NCI-H187 (cell line): ENCODE measurements around the gene PRKCB.
"Not testable (repeated sequence)": the region's sequence is repeated elsewhere in the genome, so short reads cannot be mapped to it uniquely, and the experiment has no call there.

Experiments used
- DNase-seq, 2 experiments: peaks; one replicate each; lab custom pipeline; 2025; lab: John Stamatoyannopoulos, UW

The PRKCB gene

DNA sequence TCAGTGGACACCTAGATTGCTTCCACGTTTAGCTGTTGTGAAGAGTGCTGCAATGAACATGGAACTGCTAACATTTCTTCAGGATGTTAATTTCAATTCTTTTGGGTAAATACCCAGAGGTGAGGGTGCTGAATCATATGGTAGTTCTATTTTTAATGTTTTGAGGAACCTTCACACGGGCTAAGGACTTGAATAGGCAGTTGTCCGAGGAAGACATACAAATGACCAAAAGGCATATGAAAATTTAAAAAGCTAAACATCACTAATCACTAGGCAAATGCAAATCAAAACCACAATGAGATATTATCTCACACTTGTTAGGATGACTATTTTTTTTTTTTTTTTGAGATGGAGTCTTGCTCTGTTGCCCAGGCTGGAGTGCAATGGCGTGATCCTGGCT is 173.3 kb downstream of the PRKCB start:
- DNase-seq = no peak

DNA sequence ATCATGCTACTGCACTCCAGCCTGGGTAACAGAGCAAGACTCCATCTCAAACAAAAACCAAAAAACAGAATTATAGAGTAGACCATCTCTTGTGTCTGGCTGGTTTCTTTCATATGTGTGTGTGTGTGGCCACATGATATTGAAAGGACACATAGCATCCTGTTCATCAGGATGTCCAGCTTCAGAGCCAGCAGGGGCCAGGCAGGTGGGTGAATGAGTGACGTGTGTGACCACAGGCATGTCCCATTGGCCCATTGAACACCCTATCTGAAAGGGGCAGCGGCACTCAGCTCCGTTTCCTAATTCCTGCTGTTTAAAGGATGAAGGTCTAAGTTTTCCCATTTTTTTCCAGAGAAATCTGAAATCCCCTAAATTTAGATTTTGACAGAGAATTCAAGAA is 174.2 kb downstream of the PRKCB start:
- DNase-seq = no peak

DNA sequence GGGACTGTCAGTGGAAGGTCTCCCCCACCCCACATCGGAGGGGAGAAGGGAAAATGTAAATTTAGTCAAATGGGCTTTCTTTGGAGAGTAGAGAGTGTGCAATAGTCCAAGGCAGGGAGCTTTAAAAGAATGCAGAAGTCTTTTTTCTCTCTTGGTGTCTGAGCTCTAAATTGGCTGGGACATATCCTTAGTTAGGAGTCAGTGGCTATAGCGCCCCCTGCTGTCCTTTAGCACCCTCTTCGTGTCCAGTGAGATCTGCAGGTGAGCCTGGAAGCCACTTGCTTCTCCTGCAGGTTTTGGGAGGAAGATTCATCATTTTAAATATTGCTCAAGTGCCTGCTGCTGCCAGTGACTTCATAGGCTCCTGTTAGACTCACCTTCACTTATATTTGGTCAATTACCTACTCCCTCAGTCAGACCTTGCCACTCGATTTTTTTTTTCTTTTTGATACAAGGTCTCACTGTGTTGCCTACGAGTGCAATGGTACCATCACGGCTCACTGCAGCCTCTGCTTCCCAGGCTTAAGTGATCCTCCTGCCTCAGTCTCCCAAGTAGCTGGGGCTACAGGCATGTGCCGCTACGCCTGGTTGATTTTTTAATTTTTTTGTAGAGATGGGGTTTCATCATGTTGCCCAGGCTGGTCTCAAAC is 174.8 kb downstream of the PRKCB start:
- DNase-seq = peak; percentile 17 to 52

DNA sequence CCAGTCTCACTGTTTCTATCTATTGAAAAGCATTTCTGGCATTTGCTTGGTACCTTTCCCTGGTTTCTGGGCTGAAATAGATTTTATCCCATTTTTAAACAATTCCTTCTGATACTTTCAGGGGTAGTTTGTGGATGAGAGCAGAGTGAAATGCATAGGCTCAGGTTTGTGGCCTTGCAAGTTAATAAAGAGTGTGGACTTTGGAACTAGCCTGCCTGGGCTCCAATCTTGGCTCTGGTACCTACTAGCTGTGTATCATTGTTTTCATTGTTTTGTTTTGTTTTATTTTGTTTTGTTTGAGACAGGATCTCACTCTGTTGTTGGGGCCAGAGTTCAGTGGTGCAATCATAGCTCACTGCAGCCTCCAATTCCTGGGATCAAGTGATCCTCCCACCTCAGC is 175.5 kb downstream of the PRKCB start:
- DNase-seq = no peak

DNA sequence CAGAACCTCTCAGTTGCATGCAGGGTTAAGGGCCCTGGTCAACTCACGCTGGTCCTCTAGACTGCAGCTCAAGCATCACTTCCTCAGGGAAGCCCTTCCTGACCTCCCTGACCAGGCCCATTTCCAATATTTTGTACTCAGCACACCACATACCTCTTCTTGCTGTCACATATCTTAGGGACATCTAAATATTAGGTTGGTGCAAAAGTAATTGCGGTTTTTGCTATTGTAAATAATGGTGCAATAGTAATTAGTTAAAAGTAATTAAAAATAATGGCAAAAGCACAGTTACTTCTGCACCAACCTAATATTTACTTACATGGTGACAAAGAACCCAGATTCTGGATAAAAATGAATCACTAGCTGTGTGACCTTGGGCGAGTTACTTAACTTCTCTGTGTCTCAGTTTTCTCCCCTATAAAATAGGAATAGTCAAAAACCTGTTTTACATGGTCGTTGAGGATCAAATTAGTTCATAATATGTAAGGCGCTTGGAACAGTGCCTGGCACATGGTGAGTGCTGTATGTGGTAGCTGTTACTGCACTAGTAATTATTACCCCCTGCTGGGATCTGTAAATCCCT is 177.4 kb downstream of the PRKCB start:
- no peak for DNase-seq

DNA sequence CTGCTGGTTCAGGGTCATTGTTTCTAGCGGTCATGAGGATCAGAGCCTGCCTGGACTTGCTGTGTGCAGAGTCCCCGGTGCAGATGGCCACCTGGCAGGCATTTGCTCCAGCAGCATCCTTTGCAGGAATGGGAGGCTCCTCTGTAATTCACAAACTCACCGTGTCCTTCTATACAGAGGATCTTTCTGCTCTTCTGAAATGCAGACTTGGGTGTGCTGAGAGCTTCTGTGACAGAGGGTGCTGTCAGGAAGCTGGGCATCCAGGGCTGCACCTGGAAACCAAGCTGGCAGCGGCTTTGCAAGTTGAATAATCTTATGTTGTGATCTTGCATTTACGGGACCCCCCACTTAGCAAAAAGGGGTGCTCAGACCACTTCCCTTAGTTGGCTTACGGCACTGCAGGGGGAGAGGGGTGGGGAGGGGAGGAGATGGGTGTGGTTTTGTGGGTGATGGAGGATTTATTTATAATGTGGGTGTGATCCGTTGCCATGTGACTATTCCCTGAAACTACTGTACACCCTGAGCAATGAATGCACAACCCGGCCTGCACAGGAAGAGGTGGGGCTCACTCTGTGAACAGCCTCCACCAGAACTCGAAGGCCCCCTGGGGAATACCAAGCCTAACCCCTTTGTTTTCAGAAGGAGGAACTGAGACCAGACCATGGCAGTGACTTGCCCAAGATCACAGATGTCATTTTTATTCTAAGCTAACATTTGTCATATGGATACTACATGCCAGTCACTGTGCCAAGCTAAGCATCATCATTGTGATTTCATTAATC is 178.3 kb downstream of the PRKCB start:
- DNase-seq = no peak

DNA sequence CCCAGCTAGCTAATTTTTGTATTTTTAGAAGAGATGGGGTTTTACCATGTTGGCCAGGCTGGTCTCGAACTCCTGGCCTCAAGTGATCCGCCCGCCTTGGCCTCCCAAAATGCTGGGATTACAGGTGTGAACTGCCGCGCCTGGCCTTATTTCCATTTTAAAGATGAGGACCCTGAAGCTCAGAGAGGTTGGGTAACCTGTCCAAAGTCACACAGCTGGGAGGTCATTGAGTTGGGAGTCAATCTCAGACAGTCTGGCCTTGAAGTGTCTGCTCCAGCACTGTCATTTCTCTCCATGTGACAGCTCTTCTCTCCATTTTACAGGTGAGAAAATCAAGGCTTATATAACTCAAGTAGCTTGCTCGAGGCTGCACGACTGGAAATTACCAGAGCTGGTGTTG is 179.2 kb downstream of the PRKCB start:
- DNase-seq = not testable (repeated sequence)

DNA sequence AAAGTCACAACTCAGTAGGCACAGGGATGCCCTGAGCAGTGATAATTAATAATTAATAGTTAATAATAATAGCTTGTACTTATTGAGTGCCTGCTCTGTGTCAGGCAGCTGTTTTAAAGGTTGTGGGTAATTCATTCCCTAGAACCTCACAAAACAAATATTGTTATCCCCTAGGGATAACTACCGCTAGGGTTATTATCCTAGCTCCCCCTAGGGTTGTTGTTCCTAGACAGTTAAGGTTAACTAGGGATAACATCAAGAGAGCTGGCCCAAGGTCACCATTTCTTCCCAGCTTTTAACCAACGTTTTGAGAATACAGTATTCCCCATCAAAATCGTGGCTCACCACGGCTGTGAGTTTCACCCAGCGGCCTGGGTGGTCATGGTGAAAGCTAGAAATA is 180.1 kb downstream of the PRKCB start:
- DNase-seq = no peak

DNA sequence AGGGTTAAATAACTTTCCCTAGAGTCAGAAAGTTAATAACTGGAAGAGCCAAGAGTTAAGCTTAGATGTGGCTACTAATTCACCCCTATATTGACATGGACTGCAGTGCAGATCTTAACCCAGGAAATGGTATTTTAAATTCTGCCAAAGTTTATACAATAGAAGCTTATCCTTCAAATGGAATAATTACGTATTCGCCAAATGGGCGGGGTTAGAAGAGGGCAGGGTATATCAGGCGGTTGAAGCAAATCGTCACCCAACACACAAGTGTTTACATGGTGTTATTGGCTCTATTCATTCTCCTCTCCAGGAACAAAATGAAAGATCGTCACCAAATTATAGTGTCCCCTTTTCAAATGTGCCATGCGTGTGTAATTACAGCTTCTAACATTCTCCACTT is 182.7 kb downstream of the PRKCB start:
- no peak for DNase-seq

DNA sequence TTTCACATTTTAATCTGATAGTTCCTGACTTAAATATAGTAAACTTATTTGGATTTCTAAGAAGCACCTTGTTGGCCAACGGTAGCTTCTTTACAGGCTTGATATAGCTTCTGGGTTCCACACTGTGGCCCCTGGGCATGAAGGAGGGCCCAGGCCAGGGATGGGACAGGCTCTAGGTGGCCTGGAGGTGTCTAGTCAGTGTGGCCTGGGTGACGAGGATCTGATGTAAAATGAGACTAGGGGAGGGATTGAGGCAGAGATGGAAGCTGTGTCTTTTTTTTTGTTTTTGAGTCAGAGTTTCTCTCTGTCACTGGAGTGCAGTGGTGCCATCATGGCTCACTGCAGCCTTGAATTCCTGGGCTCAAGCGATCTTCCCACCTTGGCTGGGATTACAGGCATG is 187.0 kb downstream of the PRKCB start:
- no peak for DNase-seq

DNA sequence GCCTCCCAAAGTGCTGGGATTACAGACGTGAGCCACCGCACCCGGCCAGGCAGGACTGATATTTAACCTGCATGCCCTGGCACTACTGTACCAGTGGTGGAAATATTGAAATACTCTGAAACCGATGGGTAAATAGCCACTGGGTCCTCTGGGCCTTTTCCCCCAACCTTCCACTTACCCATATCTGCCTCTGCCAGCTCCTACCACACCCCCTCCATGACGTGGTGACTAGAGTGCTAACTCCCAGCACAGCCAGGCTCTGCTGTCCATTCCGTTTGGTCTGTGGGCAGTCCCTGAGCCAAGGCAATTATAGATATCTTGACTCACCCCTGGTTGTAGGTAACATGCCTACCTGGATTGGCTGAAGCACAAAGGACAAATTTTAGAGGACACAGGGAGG is 187.8 kb downstream of the PRKCB start:
- DNase-seq = no peak

DNA sequence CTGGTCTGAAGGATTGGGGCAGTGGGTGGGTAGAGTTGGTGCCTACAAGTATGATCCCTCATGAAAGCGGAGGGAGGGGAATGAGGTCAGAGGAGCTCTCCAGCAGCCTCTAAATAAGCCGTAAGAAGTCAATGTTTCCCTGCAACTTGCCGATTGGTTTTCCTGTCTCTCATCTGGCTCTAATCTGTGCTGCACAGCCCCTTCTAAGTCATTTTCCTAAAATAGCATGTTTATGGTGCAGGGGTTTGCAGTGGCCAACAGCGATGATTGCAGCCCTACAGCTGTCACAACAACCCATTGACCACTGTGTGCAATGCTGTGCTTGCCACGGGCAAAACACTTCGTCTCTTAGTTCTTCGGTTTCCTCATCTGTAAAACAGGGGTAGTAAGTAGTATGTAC is 189.2 kb downstream of the PRKCB start:
- no peak for DNase-seq

DNA sequence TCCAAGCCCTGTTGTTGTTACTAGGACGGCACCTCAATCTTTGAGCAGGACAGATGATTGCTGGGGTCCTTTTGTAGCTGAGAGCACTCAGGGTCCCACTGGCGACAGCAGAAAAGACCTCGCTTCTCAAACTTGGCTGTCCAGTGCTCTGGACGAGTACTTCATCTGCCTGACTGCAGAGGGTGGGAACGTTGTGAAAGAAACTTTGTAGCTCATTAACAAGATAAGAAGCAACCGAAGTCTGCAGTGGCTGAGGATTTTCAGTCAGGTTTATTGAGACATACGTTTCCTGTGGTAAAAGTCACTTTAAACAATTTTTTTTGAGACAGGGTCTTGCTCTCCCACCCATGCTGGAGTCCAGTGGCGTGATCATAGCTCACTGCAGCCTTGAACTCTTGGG is 191.7 kb downstream of the PRKCB start:
- DNase-seq = no peak

DNA sequence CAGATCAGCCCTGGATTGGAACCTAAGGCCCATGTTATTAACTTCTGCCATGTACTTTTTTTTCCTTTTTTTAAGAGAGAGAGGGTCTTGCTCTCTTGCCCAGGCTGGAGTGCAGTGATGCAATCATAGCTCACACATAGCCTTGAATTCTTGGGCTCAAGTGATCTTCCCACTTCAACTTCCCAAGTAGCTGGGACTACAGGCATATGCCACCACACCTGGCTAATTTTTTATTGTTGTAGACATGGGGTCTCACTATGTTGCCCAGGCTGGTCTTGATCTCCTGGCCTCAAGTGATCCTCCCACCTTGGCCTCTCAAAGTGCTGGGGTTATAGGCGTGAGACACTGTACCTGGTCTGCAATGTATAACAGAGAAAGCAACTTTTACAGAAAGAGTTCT is 194.1 kb downstream of the PRKCB start:
- not testable (repeated sequence) for DNase-seq

DNA sequence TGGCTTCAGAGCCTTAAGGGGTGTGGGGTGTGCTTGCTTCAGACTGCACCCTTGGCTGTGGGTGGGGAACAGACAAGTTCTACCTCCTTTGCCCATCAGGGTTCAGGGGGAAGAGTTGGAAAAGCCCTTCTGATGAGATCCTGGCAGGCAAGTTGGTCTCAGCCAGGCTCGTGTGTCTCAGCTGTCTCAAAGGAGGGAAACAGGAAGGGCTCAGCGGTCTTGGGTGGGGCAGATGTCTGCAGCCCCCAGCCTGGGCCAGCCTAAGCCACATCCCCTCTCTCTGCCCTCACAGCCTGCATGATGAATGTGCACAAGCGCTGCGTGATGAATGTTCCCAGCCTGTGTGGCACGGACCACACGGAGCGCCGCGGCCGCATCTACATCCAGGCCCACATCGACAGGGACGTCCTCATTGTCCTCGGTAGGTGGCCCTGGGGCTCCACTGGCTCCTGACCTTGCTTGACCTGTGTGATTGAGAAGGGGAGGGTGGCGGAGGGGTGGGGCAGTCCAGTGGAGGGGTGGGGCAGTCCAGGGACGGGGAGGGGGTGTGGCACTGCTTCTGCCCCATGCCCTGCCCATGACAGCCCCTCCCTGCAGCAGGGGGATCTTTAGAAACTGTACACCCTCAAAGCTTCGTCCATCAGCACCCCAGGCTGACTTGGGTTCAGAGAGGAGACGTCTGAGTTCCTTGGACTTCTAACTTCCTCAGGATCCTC is 199.5 kb downstream of the PRKCB start:
- no peak for DNase-seq

DNA sequence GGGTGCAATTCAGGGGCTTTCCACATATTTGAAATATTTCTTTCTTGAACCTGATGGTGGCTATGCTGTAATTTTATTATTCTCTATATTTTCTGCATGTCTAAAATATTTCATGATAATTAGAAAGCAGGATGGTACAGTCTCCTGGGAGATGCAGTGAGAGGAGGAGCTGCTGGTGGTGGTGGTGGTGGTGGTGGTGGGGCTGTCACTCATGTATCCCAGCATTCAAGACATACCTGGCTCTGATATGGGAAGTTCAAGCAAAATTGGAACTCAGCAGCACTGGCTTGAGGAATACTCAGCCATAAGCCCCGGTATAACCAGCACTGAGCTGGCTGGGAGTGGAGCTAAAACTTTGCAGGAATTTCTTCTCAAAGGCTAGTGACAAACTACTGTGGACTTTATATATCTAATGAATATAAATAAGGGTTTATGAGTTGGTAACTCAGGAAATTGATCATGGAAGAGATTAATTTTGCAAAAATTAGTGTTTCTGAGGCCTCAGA is 200.3 kb downstream of the PRKCB start:
- DNase-seq = no peak

DNA sequence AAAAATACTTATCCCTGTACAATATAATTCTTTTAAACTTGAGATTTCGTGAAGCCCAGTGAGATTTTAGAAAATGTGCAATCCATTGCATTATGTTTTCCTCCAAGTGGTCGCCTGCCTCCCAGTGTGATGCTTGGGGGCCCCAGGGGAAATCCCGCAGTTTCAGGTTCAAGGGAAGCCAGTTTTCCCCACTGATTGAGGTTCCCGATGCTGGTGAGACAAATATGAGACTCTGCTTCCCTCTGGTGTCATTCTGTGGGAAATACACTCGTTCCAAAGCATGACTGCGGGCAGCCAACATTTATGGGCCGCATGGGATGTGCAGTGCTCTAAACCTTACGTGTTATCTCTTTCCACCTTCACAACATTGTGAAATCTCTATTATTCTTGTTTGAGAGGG is 200.8 kb downstream of the PRKCB start:
- peak in 1 of 2 experiments; percentile 12 for DNase-seq

DNA sequence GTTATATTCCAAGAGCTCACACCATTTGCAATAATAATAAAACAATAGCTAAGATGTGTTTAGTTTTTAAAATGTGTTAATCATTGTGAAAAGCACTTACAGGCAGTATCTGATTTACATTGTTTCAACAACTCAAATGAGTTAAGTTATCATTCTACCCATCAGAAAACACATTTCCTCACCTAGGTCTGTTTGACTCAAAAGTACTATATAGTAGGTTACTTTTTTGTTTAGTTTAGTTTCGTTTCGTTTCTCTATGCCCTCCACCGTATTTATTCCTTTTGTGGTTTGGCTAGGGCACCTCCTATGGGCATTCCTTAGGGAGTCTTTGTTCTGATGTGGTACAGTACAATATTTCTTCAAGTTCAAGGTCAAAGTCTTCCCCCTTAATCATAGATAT is 201.6 kb downstream of the PRKCB start:
- no peak for DNase-seq

DNA sequence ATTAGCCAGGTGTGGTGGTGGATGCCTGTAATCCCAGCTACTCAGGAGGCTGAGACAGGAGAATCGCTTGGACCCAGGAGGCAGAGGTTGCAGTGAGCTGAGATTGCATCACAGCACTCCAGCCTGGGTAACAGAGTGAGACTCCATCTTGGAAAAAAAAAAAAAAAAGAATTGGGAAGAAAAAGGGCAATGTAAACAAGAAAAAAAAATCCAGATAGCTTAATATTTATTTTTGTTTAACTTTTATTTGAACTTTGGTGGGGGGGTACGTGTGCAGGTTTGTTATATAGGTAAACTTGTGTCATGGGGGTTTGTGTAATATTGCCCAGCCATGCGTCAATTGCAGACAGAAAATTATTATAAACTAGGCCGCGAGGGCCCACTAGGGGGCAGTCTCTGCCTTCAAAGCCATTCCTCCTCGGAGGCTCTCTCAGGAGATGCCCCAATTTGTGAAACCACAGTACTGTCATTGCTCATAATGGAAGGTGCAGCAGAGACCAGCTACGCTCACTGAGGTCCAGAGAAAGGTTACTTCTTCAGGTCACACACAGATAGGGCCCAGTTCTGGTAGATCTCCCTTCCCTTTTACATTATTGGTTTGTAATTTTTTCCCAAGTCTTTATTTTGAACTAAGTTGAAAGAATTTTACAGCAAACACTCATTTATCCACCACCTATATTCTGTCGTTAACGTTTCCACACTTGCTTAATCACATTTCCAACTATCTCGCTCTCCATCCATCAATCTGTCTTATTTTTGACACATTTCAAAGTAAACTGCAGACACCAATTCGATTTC is 206.2 kb downstream of the PRKCB start:
- DNase-seq = peak; percentile 18 to 36

DNA sequence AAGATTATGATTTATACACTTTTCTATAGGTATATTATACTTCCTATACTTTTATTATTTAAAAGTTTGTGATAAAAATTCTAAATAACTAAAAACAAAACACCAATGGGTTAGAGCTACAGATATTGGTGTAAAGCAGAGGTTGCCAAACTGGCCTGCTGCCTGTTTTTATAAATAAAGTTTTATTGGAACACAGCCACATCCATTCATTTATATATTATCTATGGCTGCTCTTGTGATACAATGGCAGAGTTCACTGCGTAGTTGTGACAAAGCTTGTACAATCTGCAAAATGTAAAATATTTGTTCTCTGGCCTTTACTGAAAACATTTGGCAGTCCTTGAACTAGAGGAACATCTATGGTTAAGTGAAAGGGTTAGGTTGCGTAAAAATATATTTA is 208.7 kb downstream of the PRKCB start:
- DNase-seq = no peak

DNA sequence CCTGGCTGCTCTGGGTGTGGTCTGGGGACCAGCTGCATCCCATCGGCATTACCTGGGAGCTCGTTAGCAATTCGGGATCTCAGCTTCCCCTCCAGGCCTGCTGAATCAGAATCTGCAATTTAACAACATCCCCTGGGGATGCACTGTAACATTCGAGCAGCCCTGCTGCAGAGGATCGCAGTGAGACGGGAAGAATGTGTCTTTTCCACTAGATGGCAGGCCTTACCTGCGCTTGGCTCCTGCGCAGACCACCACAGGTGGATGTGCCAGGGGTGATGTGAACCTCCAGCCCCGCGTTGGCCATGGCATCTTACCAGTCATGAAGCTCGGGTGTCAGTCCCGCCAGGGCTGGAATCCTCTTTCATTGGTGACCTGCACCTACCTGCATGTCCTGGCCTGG is 209.9 kb downstream of the PRKCB start:
- DNase-seq = peak in 1 of 2 experiments; percentile 3

DNA sequence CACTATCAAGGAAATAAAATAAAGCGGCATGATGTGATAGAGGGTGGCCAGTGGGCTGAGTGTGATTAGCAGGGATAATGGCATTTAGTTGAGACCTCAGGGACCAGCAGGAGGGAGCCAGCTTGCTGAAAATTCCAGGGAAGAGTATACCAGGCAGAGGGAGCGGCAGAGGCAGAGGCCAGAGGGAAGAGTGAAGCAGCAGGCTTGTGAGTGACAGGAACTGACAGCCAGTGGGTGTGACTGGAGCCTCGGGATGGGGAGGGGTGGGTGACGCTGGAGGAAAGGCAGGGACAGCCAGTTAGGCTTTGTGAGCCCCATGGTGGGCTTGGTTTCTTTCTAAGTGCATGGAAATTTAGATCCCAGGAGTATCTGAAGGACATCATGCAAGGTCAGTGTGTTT is 210.7 kb downstream of the PRKCB start:
- no peak for DNase-seq
